PFSK-1 (cell line): ENCODE results near the gene GHRH.

ENCODE experiments used
- FOXP2 ChIP-seq: optimal IDR thresholded peaks from 2 replicates; pipeline ENCODE3; 2011; ENCODE audit warnings: borderline replicate concordance, control low read depth, inconsistent platforms; ENCODE audit not compliant: insufficient read depth; ENCODE audit errors: extremely low read length, extremely low read depth
- POLR2AphosphoS5 ChIP-seq: IDR thresholded peaks from 2 replicates; pipeline ENCODE4 v1.6.1; 2012; ENCODE audit warnings: low read depth, mild to moderate bottlenecking, control low read depth, low read length, moderate library complexity
- SIN3A ChIP-seq: IDR thresholded peaks from 2 replicates; pipeline ENCODE4 v1.6.1; 2012; ENCODE audit warnings: mild to moderate bottlenecking, low read length, moderate library complexity, borderline replicate concordance; ENCODE audit not compliant: insufficient read depth
- TAF1 ChIP-seq: IDR thresholded peaks from 2 replicates; pipeline ENCODE4 v1.6.1; 2012; ENCODE audit warnings: low read length, control low read depth, borderline replicate concordance; ENCODE audit not compliant: insufficient read depth
- TF ChIP-seq, protein P1 (sequence below), 2 experiments: IDR thresholded peaks; 2 replicates each; pipeline versions ENCODE4 v1.6.1 to v1.8.0; 2011 to 2012; ENCODE audit warnings: low read depth in 2 of 2, low read length in 2 of 2, control low read depth in 1 of 2, inconsistent platforms in 1 of 2, mild to moderate bottlenecking in 1 of 2, moderate library complexity in 1 of 2; ENCODE audit not compliant: insufficient read depth in 1 of 2

DNA sequence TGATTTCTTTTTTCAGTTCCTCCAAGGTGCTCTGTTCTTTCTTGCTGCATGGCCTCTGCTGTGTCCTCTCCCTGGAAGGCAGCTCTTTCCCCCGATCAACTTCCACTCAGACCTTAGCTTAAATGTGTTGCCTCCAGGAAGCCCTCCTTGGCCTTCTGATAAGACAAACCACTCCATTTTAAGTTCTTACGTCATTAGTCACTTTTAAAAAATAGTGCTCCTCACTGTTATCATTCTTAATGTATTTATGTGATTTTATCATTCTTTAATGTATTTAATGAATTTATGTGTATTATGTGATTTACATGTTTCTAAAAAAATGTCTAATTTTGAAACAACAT is 15.6 kb upstream of the GHRH start:
- TF ChIP-seq, protein P1, sequence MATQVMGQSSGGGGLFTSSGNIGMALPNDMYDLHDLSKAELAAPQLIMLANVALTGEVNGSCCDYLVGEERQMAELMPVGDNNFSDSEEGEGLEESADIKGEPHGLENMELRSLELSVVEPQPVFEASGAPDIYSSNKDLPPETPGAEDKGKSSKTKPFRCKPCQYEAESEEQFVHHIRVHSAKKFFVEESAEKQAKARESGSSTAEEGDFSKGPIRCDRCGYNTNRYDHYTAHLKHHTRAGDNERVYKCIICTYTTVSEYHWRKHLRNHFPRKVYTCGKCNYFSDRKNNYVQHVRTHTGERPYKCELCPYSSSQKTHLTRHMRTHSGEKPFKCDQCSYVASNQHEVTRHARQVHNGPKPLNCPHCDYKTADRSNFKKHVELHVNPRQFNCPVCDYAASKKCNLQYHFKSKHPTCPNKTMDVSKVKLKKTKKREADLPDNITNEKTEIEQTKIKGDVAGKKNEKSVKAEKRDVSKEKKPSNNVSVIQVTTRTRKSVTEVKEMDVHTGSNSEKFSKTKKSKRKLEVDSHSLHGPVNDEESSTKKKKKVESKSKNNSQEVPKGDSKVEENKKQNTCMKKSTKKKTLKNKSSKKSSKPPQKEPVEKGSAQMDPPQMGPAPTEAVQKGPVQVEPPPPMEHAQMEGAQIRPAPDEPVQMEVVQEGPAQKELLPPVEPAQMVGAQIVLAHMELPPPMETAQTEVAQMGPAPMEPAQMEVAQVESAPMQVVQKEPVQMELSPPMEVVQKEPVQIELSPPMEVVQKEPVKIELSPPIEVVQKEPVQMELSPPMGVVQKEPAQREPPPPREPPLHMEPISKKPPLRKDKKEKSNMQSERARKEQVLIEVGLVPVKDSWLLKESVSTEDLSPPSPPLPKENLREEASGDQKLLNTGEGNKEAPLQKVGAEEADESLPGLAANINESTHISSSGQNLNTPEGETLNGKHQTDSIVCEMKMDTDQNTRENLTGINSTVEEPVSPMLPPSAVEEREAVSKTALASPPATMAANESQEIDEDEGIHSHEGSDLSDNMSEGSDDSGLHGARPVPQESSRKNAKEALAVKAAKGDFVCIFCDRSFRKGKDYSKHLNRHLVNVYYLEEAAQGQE (IDR thresholded peaks at IDR 0.05; ENCODE audit: insufficient read depth in 1 of 2, low read depth in 2 of 2, low read length in 2 of 2), result no peak
- TF ChIP-seq POLR2AphosphoS5, result no peak
- TF ChIP-seq TAF1, result no peak
- TF ChIP-seq FOXP2, result no peak
- no peak for TF ChIP-seq SIN3A
